Measurements from ENCODE around the gene PPIL4. TPM values are rescaled to one million over a fixed set of nuclear protein-coding genes. Genes with fewer than 3 reads are reported as not detected.

PPIL4 gene
- total and polyA plus RNA-seq, 2 experiments from 2014 or later, result 31.4 to 38.7 TPM

DNA sequence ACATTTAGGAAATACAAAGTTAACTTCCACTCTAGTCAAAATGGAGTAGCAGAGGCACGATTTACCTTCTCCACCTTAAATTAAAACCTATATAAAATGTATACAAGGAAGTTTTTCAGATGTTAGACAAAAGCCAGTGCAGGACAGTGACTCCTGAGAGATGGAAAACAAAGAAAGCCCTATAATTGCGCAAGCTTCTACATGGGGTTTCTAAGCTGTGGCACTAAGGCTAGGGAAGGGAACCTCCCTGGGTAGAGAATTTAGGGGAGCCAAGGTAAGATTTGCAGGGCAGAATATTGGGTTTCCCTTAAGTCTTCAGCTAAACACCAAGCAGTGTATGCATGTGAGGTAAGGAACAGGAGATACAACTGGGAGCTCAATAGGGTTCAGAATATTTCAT lies 42.6 kb downstream of the PPIL4 start:
- Histone ChIP-seq H3K4me2 (no peak overlapping the region), H3K4me1 (ENCODE audit: insufficient read depth) (no peaks in the 10 kb centered on the region), H3K36me3 (replicated peaks; ENCODE audit: insufficient read depth, low read depth) (no peaks in the 10 kb centered on the region), H3K9me3 (ENCODE audit: low read depth) (no peaks in the 10 kb centered on the region), H3K27me3 (no peaks in the 10 kb centered on the region), H3K27ac (no peak overlapping the region), H3K9me2 (replicated peaks; ENCODE audit: insufficient read depth) (no peaks in the 10 kb centered on the region), H4K20me1 (ENCODE audit: insufficient read depth, poor library complexity, severe bottlenecking) (no peaks in the 10 kb centered on the region), H3K4me3 (no peak overlapping the region), H3K79me2 (peaks cover under 1% of the 10 kb centered on the region), H2AFZ (no peak overlapping the region)
- DNase-seq (ENCODE audit: low spot score), result no peak
- TF ChIP-seq EZH2 (IDR thresholded peaks at IDR 0.05; ENCODE audit: borderline replicate concordance), result no peak
- TF ChIP-seq EZH2phosphoT487 (IDR thresholded peaks at IDR 0.05; ENCODE audit: low read depth, severe bottlenecking, unreplicated experiment), result no peak
- no peak for TF ChIP-seq CTCF (IDR thresholded peaks at IDR 0.05; ENCODE audit: poor library complexity)
- 81% methylated on average over 2 of the region's 2 CpGs for WGBS (ENCODE audit: low lambda C conversion rate, missing lambda C conversion rate)

DNA sequence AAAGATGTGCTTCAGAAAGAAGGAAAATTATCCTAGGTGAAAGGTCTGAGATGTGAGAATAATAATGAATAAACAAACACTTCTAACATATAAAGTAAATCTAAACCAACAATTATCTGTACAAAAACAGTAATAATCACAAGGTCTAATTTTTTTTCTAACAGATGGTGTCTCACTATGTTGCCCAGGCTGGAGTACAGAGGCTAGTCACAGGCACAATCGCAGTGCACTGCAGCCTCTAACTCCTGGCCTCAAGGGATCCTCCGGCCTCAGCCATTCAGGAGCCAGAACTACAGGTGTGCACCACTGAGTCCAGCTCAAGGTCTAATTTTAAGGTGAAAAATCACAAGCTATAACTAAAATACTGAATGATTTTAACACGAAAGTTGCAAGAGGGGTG lies 44.1 kb downstream of the PPIL4 start:
- no peak for DNase-seq (ENCODE audit: low spot score)
- H3K36me3 ChIP-seq (replicated peaks; ENCODE audit: insufficient read depth, low read depth), result no peaks in the 10 kb centered on the region
- H4K20me1 ChIP-seq (ENCODE audit: insufficient read depth, poor library complexity, severe bottlenecking), result no peaks in the 10 kb centered on the region
- H3K4me3 ChIP-seq, result no peak overlapping the region
- WGBS (ENCODE audit: low lambda C conversion rate, missing lambda C conversion rate), result 99% methylated on average over 3 of the region's 3 CpGs
- H3K4me1 ChIP-seq (ENCODE audit: insufficient read depth), result no peaks in the 10 kb centered on the region
- H3K27me3 ChIP-seq, result no peaks in the 10 kb centered on the region
- no peaks in the 10 kb centered on the region for H3K79me2 ChIP-seq
- H3K27ac ChIP-seq, result no peak overlapping the region
- no peaks in the 10 kb centered on the region for H3K9me2 ChIP-seq (replicated peaks; ENCODE audit: insufficient read depth)
- H2AFZ ChIP-seq, result no peak overlapping the region
- no peak overlapping the region for H3K4me2 ChIP-seq
- TF ChIP-seq EZH2 (IDR thresholded peaks at IDR 0.05; ENCODE audit: borderline replicate concordance) (no peak), CTCF (IDR thresholded peaks at IDR 0.05; ENCODE audit: poor library complexity) (no peak), EZH2phosphoT487 (IDR thresholded peaks at IDR 0.05; ENCODE audit: low read depth, severe bottlenecking, unreplicated experiment) (no peak)
- H3K9me3 ChIP-seq (ENCODE audit: low read depth), result no peaks in the 10 kb centered on the region

GRCh38 chr6:149501201-149501600 lies 44.6 kb downstream of the PPIL4 start:
- no peak overlapping the region for H3K27ac ChIP-seq
- no peaks in the 10 kb centered on the region for H3K9me2 ChIP-seq (replicated peaks; ENCODE audit: insufficient read depth)
- H3K27me3 ChIP-seq, result no peaks in the 10 kb centered on the region
- WGBS (ENCODE audit: low lambda C conversion rate, missing lambda C conversion rate), result 91% methylated on average over 1 of the region's 1 CpG
- no peak overlapping the region for H3K4me3 ChIP-seq
- no peaks in the 10 kb centered on the region for H3K4me1 ChIP-seq (ENCODE audit: insufficient read depth)
- H3K79me2 ChIP-seq, result no peaks in the 10 kb centered on the region
- H3K36me3 ChIP-seq (replicated peaks; ENCODE audit: insufficient read depth, low read depth), result no peaks in the 10 kb centered on the region
- TF ChIP-seq EZH2 (IDR thresholded peaks at IDR 0.05; ENCODE audit: borderline replicate concordance) (no peak), EZH2phosphoT487 (IDR thresholded peaks at IDR 0.05; ENCODE audit: low read depth, severe bottlenecking, unreplicated experiment) (no peak), CTCF (IDR thresholded peaks at IDR 0.05; ENCODE audit: poor library complexity) (no peak)
- no peak overlapping the region for H3K4me2 ChIP-seq
- H4K20me1 ChIP-seq (ENCODE audit: insufficient read depth, poor library complexity, severe bottlenecking), result no peaks in the 10 kb centered on the region
- no peaks in the 10 kb centered on the region for H3K9me3 ChIP-seq (ENCODE audit: low read depth)
- no peak for DNase-seq (ENCODE audit: low spot score)
- no peak overlapping the region for H2AFZ ChIP-seq

DNA sequence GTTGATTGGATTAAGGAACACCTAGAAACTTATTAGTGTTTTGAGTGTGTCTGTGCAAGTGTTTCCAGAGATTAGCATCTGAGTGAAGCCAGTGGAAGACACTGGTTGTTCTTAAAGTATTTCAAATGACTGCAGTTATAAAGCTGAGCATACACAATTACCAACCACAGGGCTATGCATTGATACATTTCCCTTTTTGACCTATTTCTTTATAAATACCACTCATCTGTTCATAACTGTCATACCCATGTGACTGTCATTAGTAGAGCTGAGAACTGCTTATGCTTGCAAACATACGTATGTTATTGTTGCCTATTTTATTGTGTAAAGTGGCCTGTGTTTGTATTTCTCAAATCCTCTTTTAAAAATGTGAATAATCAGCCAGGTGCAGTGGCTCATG lies 45.7 kb downstream of the PPIL4 start:
- Histone ChIP-seq H3K79me2 (no peaks in the 10 kb centered on the region), H3K4me1 (ENCODE audit: insufficient read depth) (no peaks in the 10 kb centered on the region), H3K4me3 (no peak overlapping the region), H3K27ac (no peak overlapping the region), H2AFZ (no peak overlapping the region), H3K27me3 (no peaks in the 10 kb centered on the region), H4K20me1 (ENCODE audit: insufficient read depth, poor library complexity, severe bottlenecking) (no peaks in the 10 kb centered on the region), H3K4me2 (no peak overlapping the region), H3K9me2 (replicated peaks; ENCODE audit: insufficient read depth) (no peaks in the 10 kb centered on the region), H3K9me3 (ENCODE audit: low read depth) (no peaks in the 10 kb centered on the region), H3K36me3 (replicated peaks; ENCODE audit: insufficient read depth, low read depth) (no peaks in the 10 kb centered on the region)
- 91% methylated on average over 1 of the region's 1 CpG for WGBS (ENCODE audit: low lambda C conversion rate, missing lambda C conversion rate)
- no peak for DNase-seq (ENCODE audit: low spot score)
- no peak for TF ChIP-seq CTCF (IDR thresholded peaks at IDR 0.05; ENCODE audit: poor library complexity)

All from hepatocyte (in vitro differentiated cells).